ENCODE results near the gene OR7G3. TPM values are rescaled to one million over a fixed set of nuclear protein-coding genes. Genes with fewer than 3 reads are reported as not detected.

Gene OR7G3
- total RNA-seq, 4 donors from 2014 or later = not detected

DNA sequence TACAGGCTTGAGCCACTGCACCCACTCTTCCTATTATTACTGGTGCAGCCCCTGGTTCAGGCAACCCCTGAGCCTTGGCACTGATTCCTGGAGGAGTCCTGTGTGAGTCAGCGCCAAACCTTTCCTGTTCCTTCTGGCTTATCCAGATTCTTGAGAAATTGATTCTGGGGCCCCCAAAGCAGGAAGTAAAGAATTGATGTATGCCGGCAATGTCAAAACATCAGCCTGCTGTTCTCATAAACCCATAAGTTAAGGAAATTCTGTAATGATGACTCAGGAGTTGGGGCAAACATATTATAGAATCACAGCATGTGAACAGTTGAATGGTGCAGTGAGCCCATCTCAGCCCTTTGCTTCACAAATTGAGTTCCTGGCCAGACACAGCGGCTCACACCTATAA lies 1.4 kb upstream of the OR7G3 start:
- Histone ChIP-seq H3K27me3 (no peaks in the 10 kb centered on the region), H3K9me3 (no peaks in the 10 kb centered on the region), H3K4me1 (no peaks in the 10 kb centered on the region), H3K27ac (no peak overlapping the region), H3K4me3 (no peak overlapping the region), H3K36me3 (no peaks in the 10 kb centered on the region)
- no peak for DNase-seq
- TF ChIP-seq POLR2A (IDR thresholded peaks at IDR 0.05) = no peak
- TF ChIP-seq, protein P1, sequence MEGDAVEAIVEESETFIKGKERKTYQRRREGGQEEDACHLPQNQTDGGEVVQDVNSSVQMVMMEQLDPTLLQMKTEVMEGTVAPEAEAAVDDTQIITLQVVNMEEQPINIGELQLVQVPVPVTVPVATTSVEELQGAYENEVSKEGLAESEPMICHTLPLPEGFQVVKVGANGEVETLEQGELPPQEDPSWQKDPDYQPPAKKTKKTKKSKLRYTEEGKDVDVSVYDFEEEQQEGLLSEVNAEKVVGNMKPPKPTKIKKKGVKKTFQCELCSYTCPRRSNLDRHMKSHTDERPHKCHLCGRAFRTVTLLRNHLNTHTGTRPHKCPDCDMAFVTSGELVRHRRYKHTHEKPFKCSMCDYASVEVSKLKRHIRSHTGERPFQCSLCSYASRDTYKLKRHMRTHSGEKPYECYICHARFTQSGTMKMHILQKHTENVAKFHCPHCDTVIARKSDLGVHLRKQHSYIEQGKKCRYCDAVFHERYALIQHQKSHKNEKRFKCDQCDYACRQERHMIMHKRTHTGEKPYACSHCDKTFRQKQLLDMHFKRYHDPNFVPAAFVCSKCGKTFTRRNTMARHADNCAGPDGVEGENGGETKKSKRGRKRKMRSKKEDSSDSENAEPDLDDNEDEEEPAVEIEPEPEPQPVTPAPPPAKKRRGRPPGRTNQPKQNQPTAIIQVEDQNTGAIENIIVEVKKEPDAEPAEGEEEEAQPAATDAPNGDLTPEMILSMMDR (IDR thresholded peaks at IDR 0.05) = no peak
- intact Hi-C loops (cut with DNase I; ENCODE audit: low total_unique reads) = no loop called here

DNA sequence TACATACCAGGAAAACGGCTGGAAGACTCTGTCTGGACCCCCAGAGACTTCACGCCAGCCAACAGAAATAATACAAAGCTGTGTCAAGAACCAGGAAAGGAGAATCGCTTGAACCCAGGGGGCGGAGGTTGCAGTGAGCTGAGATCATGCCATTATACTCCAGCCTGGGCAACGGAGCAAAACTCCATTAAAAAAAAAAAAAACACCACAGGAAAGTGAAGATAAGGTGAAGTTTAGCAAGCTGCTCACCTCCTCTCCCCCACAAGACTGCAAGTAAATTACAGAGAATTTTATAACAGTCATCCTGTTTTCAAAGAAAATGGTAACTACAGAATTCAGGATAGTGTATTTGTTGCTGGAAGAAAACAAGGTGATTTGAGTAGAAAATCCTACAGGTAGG lies 10.2 kb downstream of the OR7G3 start:
- Histone ChIP-seq H3K27ac (no peak overlapping the region), H3K36me3 (no peaks in the 10 kb centered on the region), H3K4me3 (no peak overlapping the region), H3K27me3 (no peaks in the 10 kb centered on the region), H3K9me3 (no peaks in the 10 kb centered on the region), H3K4me1 (no peaks in the 10 kb centered on the region)
- DNase-seq = no peak
- intact Hi-C loops (cut with DNase I; ENCODE audit: low total_unique reads) = no loop called here
- TF ChIP-seq POLR2A (IDR thresholded peaks at IDR 0.05) = no peak
- TF ChIP-seq, protein P1 (IDR thresholded peaks at IDR 0.05) = no peak

DNA sequence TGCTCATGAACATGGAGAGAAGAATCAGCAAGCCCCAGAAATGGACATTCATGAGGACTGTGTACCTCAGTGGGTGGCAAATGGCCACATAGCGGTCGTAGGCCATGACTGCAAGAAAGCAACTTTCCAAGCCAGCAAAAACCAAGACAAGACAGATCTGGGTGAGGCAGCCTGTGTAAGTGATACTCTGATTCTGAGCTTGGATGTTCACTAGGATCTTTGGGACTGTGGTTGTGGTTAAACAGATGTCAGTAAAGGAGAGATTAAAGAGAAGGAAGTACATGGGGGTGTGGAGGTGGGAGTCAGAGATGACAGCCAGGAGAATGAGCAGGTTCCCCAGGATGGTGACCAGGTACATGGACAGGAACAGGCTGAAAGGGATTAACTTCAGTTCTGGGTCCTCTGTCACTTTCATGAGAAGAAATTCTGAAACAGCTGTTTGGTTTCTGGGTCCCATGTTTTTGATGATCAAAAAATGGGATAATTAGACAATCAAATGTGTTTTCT lies 11.4 kb downstream of the OR7G3 start, which contains the start of gene OR7G1:
Gene OR7G1 (minus strand): TSS at position 457 of the 507 bp plus-strand sequence. CDS start 0 bp downstream, at position 457.
- TF ChIP-seq, protein P1 (IDR thresholded peaks at IDR 0.05) = no peak
- no peak for TF ChIP-seq POLR2A (IDR thresholded peaks at IDR 0.05)
- Histone ChIP-seq H3K27me3 (no peaks in the 10 kb centered on the region), H3K9me3 (no peaks in the 10 kb centered on the region), H3K27ac (no peak within 1 kb of the TSS), H3K36me3 (no peaks in the 10 kb centered on the region), H3K4me1 (no peaks in the 10 kb centered on the region), H3K4me3 (no peak within 1 kb of the TSS)
- DNase-seq = no peak
- intact Hi-C loops (cut with DNase I; ENCODE audit: low total_unique reads) = no loop called here

DNA sequence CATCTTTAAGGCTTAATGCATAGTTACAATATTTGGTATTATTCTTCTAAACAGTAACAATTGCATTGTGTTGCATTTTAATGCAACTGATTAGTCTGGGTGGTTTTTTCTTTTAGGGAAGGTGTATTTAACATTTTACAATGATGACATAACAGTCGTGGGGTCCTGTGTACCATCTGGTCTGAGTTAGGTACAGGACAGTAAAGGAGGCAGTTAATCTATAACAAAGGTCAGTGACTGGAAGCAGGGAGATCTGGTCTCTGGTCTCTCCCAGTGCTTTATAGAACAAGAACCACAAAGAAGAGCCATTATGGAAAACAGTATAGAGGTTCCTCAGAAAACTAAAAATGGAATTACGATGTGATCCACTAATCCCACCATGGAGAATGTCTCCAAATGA lies 16.8 kb downstream of the OR7G3 start:
- TF ChIP-seq, protein P1 (IDR thresholded peaks at IDR 0.05) = no peak
- TF ChIP-seq POLR2A (IDR thresholded peaks at IDR 0.05) = no peak
- DNase-seq = no peak
- H3K4me3 ChIP-seq = no peak overlapping the region
- H3K27me3 ChIP-seq = no peaks in the 10 kb centered on the region
- intact Hi-C loops (cut with DNase I; ENCODE audit: low total_unique reads) = no loop called here
- no peaks in the 10 kb centered on the region for H3K9me3 ChIP-seq
- H3K27ac ChIP-seq = no peak overlapping the region
- no peaks in the 10 kb centered on the region for H3K36me3 ChIP-seq
- H3K4me1 ChIP-seq = no peaks in the 10 kb centered on the region

DNA sequence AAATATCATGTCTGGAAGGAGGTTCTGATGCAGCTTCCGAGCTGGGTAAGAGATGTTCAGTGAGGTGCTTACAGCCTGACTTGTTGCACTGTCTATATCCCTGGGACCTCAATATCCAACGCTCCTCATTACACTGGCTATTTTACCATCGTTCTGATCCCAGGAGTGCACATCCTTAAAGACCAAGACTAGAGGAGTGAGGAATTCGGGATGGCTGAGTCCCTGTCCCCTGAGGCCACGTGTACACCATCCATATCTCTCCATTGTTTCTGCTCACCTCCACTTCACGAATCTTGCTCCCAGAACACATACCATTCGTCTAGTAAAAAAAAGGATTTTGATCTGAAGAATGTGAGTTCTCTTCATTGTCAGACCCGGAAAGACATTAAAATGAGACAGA lies 19.4 kb downstream of the OR7G3 start, which contains the start of gene OR7G2:
Gene OR7G2 (minus strand): TSS at position 101 of the 400 bp plus-strand sequence. CDS start 4,232 bp downstream, outside the sequence.
- Histone ChIP-seq H3K36me3 (no peaks in the 10 kb centered on the region), H3K4me1 (no peaks in the 10 kb centered on the region), H3K4me3 (no peak within 1 kb of the TSS), H3K9me3 (no peaks in the 10 kb centered on the region), H3K27ac (no peak within 1 kb of the TSS), H3K27me3 (no peaks in the 10 kb centered on the region)
- TF ChIP-seq, protein P1 (IDR thresholded peaks at IDR 0.05) = no peak
- TF ChIP-seq POLR2A (IDR thresholded peaks at IDR 0.05) = no peak
- intact Hi-C loops (cut with DNase I; ENCODE audit: low total_unique reads) = no loop called here
- DNase-seq = no peak

All from uterus (tissue), 4 donors.